Measurements from ENCODE around the gene SPRY4.
"Not testable (repeated sequence)": the region's sequence is repeated elsewhere in the genome, so short reads cannot be mapped to it uniquely, and the experiment has no call there.

SPRY4 gene

DNA sequence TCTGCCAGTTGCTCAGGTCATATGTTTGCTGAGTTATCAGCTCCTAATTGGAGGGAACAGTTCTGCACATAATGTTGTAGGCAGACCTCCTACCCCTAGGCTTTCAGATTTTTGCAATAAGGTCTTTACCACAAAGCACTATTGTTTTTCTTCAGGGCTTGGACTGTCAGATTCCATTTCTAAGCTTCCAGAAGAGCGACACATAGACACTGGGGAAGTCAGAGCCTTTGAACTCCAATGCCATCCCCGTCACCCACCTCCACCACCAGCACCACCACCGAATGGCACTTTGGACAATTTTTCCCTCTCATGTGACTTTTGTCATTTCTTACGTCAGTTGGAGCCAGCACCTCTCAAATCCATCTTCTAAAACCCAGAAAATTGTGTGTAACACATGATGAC is 28.3 kb upstream of the SPRY4 start:
- no peak overlapping the region for H3K4me3 ChIP-seq (ENCODE audit: low read depth, low read length)
- TF ChIP-seq, protein P1, sequence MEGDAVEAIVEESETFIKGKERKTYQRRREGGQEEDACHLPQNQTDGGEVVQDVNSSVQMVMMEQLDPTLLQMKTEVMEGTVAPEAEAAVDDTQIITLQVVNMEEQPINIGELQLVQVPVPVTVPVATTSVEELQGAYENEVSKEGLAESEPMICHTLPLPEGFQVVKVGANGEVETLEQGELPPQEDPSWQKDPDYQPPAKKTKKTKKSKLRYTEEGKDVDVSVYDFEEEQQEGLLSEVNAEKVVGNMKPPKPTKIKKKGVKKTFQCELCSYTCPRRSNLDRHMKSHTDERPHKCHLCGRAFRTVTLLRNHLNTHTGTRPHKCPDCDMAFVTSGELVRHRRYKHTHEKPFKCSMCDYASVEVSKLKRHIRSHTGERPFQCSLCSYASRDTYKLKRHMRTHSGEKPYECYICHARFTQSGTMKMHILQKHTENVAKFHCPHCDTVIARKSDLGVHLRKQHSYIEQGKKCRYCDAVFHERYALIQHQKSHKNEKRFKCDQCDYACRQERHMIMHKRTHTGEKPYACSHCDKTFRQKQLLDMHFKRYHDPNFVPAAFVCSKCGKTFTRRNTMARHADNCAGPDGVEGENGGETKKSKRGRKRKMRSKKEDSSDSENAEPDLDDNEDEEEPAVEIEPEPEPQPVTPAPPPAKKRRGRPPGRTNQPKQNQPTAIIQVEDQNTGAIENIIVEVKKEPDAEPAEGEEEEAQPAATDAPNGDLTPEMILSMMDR (IDR thresholded peaks at IDR 0.05; ENCODE audit: low read depth, low read length, missing control alignments): no peak
- no peak for DNase-seq (ENCODE audit: low read depth)

DNA sequence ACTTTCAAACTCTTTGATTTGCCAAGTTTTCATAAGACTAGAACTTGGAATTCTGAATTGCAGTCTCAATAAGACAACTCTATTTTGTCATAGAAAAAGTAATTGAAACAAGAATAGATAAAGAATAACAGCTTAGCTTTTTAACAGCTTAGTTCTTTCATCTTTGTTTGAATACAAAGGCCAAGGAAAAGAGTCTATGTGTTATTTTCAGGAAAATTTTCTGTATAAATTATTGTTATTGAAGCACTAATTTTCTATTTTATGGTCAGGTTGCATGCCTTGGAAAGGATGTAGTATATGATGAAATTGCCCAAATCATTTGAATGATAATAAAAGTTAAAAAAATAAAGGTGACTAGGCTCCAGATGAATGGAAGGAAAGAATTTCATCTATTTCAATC is 25.2 kb upstream of the SPRY4 start:
- no peak for DNase-seq (ENCODE audit: low read depth)
- TF ChIP-seq, protein P1 (IDR thresholded peaks at IDR 0.05; ENCODE audit: low read depth, low read length, missing control alignments): no peak
- H3K4me3 ChIP-seq (ENCODE audit: low read depth, low read length): no peak overlapping the region

DNA sequence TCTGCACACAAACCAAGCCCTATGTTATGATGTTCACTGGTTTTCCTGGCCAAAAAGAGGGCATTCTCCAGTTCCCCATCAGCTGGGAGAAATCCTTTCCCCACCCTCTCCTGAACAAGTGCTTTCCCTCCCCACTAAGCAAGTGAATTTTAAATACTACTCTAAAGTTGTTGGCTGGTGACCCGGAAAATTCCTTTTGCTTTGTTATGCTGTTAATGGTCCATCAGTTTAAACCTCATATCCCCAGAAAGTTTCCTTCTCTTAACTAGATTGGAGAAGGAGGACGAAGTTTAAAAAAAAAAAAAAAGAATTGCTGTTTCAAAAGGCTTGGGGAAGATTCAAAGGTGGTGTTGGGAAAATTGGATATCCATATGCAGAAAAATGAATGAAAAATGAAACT is 21.9 kb upstream of the SPRY4 start:
- DNase-seq (ENCODE audit: low read depth): no peak
- TF ChIP-seq, protein P1 (IDR thresholded peaks at IDR 0.05; ENCODE audit: low read depth, low read length, missing control alignments): no peak
- H3K4me3 ChIP-seq (ENCODE audit: low read depth, low read length): no peak overlapping the region

DNA sequence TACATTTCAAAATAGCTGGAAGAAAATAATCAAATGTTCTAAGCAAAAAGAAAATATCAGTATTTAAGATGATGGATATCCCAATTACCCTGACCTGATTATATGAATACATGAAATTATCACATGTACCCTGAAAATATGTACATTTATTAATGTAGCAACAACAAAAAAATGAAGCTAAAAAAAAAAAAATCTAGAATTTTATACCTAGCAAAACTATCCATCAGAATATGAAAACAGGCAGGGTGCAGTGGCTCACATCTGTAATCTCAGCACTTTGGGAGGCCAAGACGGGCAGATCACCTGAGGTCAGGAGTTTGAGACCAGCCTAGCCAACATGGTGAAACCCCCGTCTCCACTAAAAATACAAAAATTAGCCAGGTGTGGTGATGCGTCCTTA is 20.1 kb upstream of the SPRY4 start:
- not testable (repeated sequence) for H3K4me3 ChIP-seq (ENCODE audit: low read depth, low read length); DNase-seq (ENCODE audit: low read depth)

DNA sequence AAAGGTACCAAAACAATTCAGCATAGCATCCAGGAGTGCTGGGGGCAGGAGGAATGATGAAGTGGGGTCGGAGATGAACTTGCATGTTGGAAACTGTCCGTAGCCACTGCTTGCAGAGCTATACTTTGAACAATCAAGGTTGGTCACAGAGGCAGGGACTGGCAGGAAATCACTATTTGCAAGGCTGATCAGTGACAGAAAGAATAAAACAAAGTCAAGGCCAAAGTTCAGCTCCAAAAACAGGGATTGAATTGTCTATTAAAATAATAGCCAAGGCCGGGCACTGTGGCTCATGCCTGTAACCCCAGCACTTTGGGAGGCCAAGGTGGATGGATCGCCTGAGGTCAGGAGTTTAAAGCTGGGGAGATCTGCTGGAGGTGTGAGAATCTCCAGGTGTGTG is 18.7 kb upstream of the SPRY4 start:
- TF ChIP-seq, protein P1 (IDR thresholded peaks at IDR 0.05; ENCODE audit: low read depth, low read length, missing control alignments): no peak
- DNase-seq (ENCODE audit: low read depth): no peak
- no peak overlapping the region for H3K4me3 ChIP-seq (ENCODE audit: low read depth, low read length)

DNA sequence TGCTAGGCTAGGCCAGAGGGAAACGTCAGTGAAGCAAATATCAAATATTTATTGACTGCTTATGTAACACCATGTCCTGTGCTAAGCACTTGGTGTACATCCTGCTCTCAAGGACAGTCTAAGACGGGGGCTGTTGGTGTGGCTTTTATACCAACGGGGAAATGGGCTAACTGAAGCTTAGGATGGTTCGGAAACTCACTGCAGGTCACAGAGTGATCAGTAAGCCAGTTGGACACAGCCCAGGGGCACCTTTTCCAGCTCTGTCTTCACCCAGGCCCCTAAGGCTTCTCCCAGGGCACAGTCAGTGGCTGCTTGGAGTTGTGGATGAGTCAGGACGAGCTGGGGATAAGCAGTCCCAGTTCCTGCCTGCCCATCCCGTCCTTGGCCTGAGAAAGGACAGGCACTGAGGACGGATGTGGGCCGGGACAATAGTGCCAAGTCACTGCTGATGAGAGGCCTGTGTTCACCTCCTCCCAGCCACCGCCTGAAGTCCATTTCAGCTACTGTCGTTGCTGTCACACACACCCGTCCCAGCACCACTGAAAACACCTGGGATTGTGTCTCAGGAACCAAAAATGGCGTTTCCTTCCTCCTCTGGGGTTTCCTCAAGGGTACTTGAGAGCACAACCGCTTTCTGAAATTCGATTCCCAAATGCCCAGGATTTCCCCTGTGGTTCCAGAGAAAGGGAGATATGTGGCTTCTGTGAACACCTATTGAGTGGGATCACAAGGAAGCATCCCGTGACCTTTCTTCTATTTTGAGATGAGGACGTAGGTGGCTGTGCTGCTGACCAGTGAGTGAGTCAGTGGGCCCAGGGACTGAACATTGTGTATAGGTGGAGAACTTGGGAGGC is 17.5 kb upstream of the SPRY4 start:
- H3K4me3 ChIP-seq (ENCODE audit: low read depth, low read length): no peak overlapping the region
- TF ChIP-seq, protein P1 (IDR thresholded peaks at IDR 0.05; ENCODE audit: low read depth, low read length, missing control alignments): no peak
- no peak for DNase-seq (ENCODE audit: low read depth)

DNA sequence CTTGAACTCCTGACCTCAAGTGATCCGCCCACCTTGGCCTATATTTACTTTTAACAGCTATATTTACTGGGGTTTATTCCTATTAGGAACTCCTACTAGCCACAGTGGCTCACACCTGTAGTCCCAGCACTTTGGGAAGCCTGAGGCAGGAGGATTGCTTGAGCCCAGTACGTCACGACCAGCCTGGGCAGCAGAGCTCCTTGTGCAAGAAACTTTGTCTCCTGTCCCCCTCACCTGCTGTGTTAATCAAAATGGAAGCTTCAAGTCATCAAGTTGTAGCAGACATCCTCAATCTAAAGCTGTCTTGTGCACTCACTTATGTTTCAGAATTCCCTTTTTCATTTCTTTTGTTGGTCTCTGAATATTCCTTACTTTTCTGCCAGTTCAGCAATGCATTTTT is 15.0 kb upstream of the SPRY4 start:
- TF ChIP-seq, protein P1 (IDR thresholded peaks at IDR 0.05; ENCODE audit: low read depth, low read length, missing control alignments): no peak

More for the DNA sequence above, 15.0 kb upstream of the SPRY4 start:
- DNase-seq (ENCODE audit: low read depth): no peak
- no peak overlapping the region for H3K4me3 ChIP-seq (ENCODE audit: low read depth, low read length)

Data from GM12864 (cell line).